Measurements from ENCODE around the gene CACNA2D3. TPM values are rescaled to one million over a fixed set of nuclear protein-coding genes. Genes with fewer than 3 reads are reported as not detected.

Gene CACNA2D3
- total RNA-seq, 2 experiments from 2014 or later, result not detected

GRCh38 chr3:54755756-54756155 is 633.4 kb downstream of the CACNA2D3 start:
- no peaks in the 10 kb centered on the region for H3K79me2 ChIP-seq (ENCODE audit: insufficient read depth, low read depth, low read length)
- H3K36me3 ChIP-seq (ENCODE audit: insufficient read depth, low read length), result no peaks in the 10 kb centered on the region
- H3K9me3 ChIP-seq (ENCODE audit: low read length), result no peaks in the 10 kb centered on the region
- H3K4me3 ChIP-seq (ENCODE audit: low read depth, low read length, poor library complexity, severe bottlenecking), result no peak overlapping the region
- no TSS peak for BruUV-seq (replicated peaks)
- CTCF ChIA-PET (ENCODE audit: unreplicated experiment), result no interaction called here
- H3K9me2 ChIP-seq (ENCODE audit: insufficient read depth, low read length), result no peaks in the 10 kb centered on the region
- no peak overlapping the region for H3K4me2 ChIP-seq (ENCODE audit: low read length)
- TF ChIP-seq CTCF (conservative IDR thresholded peaks at IDR 0.05; ENCODE audit: low read length), result no peak
- no peak for TF ChIP-seq EZH2phosphoT487 (IDR thresholded peaks at IDR 0.05; ENCODE audit: borderline replicate concordance, low read depth, low read length)
- no peak overlapping the region for H2AFZ ChIP-seq (ENCODE audit: low read length)
- H3K27ac ChIP-seq (ENCODE audit: low read depth, low read length, poor library complexity, severe bottlenecking), result no peak overlapping the region
- no peak for DNase-seq (ENCODE audit: low spot score)
- no peaks in the 10 kb centered on the region for H3K4me1 ChIP-seq (ENCODE audit: insufficient read depth, low read length, poor library complexity, severe bottlenecking)
- intact Hi-C loops (cut with micrococcal nuclease; ENCODE audit: unreplicated experiment), result no loop called here
- no peaks in the 10 kb centered on the region for H4K20me1 ChIP-seq (ENCODE audit: insufficient read depth, low read length)
- POLR2A ChIA-PET, result interaction anchor here (0.7 kb wide), 1 partner anchor 13 kb away, joined by 3 read pairs; no protein-coding TSS in a partner anchor

GRCh38 chr3:54756330-54756731 is 634.0 kb downstream of the CACNA2D3 start:
- H3K9me3 ChIP-seq (ENCODE audit: low read length), result no peaks in the 10 kb centered on the region
- no peak for DNase-seq (ENCODE audit: low spot score)
- H4K20me1 ChIP-seq (ENCODE audit: insufficient read depth, low read length), result no peaks in the 10 kb centered on the region
- no peak for TF ChIP-seq EZH2phosphoT487 (IDR thresholded peaks at IDR 0.05; ENCODE audit: borderline replicate concordance, low read depth, low read length)
- no peak for TF ChIP-seq CTCF (conservative IDR thresholded peaks at IDR 0.05; ENCODE audit: low read length)
- intact Hi-C loops (cut with micrococcal nuclease; ENCODE audit: unreplicated experiment), result no loop called here
- H3K36me3 ChIP-seq (ENCODE audit: insufficient read depth, low read length), result no peaks in the 10 kb centered on the region
- H3K4me1 ChIP-seq (ENCODE audit: insufficient read depth, low read length, poor library complexity, severe bottlenecking), result no peaks in the 10 kb centered on the region
- CTCF ChIA-PET (ENCODE audit: unreplicated experiment), result no interaction called here
- POLR2A ChIA-PET, result no interaction called here
- no peak overlapping the region for H3K4me2 ChIP-seq (ENCODE audit: low read length)
- no peaks in the 10 kb centered on the region for H3K79me2 ChIP-seq (ENCODE audit: insufficient read depth, low read depth, low read length)
- BruUV-seq (replicated peaks), result no TSS peak
- H2AFZ ChIP-seq (ENCODE audit: low read length), result no peak overlapping the region
- no peaks in the 10 kb centered on the region for H3K9me2 ChIP-seq (ENCODE audit: insufficient read depth, low read length)
- H3K27ac ChIP-seq (ENCODE audit: low read depth, low read length, poor library complexity, severe bottlenecking), result no peak overlapping the region
- H3K4me3 ChIP-seq (ENCODE audit: low read depth, low read length, poor library complexity, severe bottlenecking), result no peak overlapping the region

- ChIA-PET POLR2A (no interaction called here), CTCF (ENCODE audit: unreplicated experiment) (no interaction called here)
- no TSS peak for BruUV-seq (replicated peaks)
Observed at GRCh38 chr3:54758461-54758860, 636.1 kb downstream of the CACNA2D3 start.

More at GRCh38 chr3:54758461-54758860, 636.1 kb downstream of the CACNA2D3 start:
- Histone ChIP-seq H3K27ac (ENCODE audit: low read depth, low read length, poor library complexity, severe bottlenecking) (no peak overlapping the region), H2AFZ (ENCODE audit: low read length) (no peak overlapping the region), H3K79me2 (ENCODE audit: insufficient read depth, low read depth, low read length) (no peaks in the 10 kb centered on the region), H3K4me3 (ENCODE audit: low read depth, low read length, poor library complexity, severe bottlenecking) (no peak overlapping the region), H3K4me1 (ENCODE audit: insufficient read depth, low read length, poor library complexity, severe bottlenecking) (no peaks in the 10 kb centered on the region), H3K4me2 (ENCODE audit: low read length) (no peak overlapping the region), H3K9me2 (ENCODE audit: insufficient read depth, low read length) (no peaks in the 10 kb centered on the region), H3K9me3 (ENCODE audit: low read length) (no peaks in the 10 kb centered on the region), H4K20me1 (ENCODE audit: insufficient read depth, low read length) (no peaks in the 10 kb centered on the region), H3K36me3 (ENCODE audit: insufficient read depth, low read length) (no peaks in the 10 kb centered on the region)
- no peak for DNase-seq (ENCODE audit: low spot score)
- intact Hi-C loops (cut with micrococcal nuclease; ENCODE audit: unreplicated experiment), result no loop called here
- TF ChIP-seq CTCF (conservative IDR thresholded peaks at IDR 0.05; ENCODE audit: low read length), result no peak
- TF ChIP-seq EZH2phosphoT487 (IDR thresholded peaks at IDR 0.05; ENCODE audit: borderline replicate concordance, low read depth, low read length), result no peak
